ENCODE data around the gene FCGR3A.

The FCGR3A gene

GRCh38 chr1:161498646-161499045 lies 51.0 kb downstream of the FCGR3A start:
- H3K4me3 ChIP-seq (ENCODE audit: low read length) = no peak overlapping the region

GRCh38 chr1:161497961-161498360 lies 51.7 kb downstream of the FCGR3A start:
- TF ChIP-seq CTCF (conservative IDR thresholded peaks at IDR 0.05; ENCODE audit: low read length) = no peak
- no peak for DNase-seq (ENCODE audit: low read depth)
- H3K4me3 ChIP-seq (ENCODE audit: low read length) = no peak overlapping the region

More at GRCh38 chr1:161498646-161499045, 51.0 kb downstream of the FCGR3A start:
- no peak for TF ChIP-seq CTCF (conservative IDR thresholded peaks at IDR 0.05; ENCODE audit: low read length)
- DNase-seq (ENCODE audit: low read depth) = no peak

DNA sequence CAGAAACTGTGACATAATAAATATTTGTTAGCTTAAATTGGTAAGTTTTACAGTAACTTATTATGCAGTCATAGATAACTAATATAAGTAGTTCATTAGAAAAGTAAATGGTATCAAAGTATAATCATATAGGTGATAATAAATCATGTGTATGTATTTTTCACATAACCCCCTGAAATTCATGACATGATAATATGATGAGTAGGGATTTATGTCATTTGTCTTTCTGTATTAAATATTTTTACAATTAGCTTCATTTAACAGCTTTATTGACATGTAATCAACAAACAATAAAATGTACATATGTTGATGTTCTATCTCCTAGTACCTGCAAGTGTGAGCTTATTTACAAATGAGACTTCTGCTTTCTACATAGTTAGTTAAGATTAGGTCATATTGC lies 54.1 kb downstream of the FCGR3A start:
- no peak for DNase-seq (ENCODE audit: low read depth)
- H3K4me3 ChIP-seq (ENCODE audit: low read length) = no peak overlapping the region
- TF ChIP-seq CTCF (conservative IDR thresholded peaks at IDR 0.05; ENCODE audit: low read length) = no peak

- H3K4me3 ChIP-seq (ENCODE audit: low read length) = no peak overlapping the region
- no peak for TF ChIP-seq CTCF (conservative IDR thresholded peaks at IDR 0.05; ENCODE audit: low read length)
- no peak for DNase-seq (ENCODE audit: low read depth)
Measured at GRCh38 chr1:161494091-161494735, 55.4 kb downstream of the FCGR3A start.

- no peak for TF ChIP-seq CTCF (conservative IDR thresholded peaks at IDR 0.05; ENCODE audit: low read length)
- DNase-seq (ENCODE audit: low read depth) = no peak
- H3K4me3 ChIP-seq (ENCODE audit: low read length) = no peak overlapping the region
Measured at GRCh38 chr1:161492827-161493226, 56.8 kb downstream of the FCGR3A start.
